OCI-LY3 (cell line): Measurements from ENCODE around the gene ABCF2.

Experiments used
- H2AFZ ChIP-seq: fragments of 200-600, 300-600 bp; shearing (Covaris generic); 2 replicates; pipeline ENCODE4 v1.6.0; 2014; ENCODE audit warnings: antibody characterized with exemption, low read depth, low read length
- H3K27ac ChIP-seq: fragments of 200-600, 300-600 bp; sonication (generic); 2 replicates; pipeline ENCODE4 v1.5.1; 2014; ENCODE audit warnings: mild to moderate bottlenecking, low read length, moderate library complexity, mixed read lengths
- H3K27me3 ChIP-seq: fragments of 200-600, 300-600 bp; sonication (generic); 2 replicates; pipeline ENCODE4 v1.6.1; 2014; ENCODE audit warnings: low read depth, low read length, mixed read lengths
- H3K36me3 ChIP-seq: fragments of 200-600, 300-600 bp; sonication (generic); replicated peaks from 2 replicates; pipeline ENCODE3; 2014; ENCODE audit warnings: low read depth, low read length, mixed read lengths
- H3K4me1 ChIP-seq: fragments of 300-600, 200-600 bp; sonication (generic); 2 replicates; pipeline ENCODE4 v1.6.1; 2014; ENCODE audit warnings: low read length, mixed read lengths
- H3K4me2 ChIP-seq: fragments of 200-600, 300-600 bp; sonication (generic); 2 replicates; pipeline ENCODE4 v1.6.1; 2014; ENCODE audit warnings: low read length, mixed read lengths
- H3K4me3 ChIP-seq: fragments of 300-600, 200-600 bp; sonication (generic); 2 replicates; pipeline ENCODE4 v1.5.1; 2014; ENCODE audit warnings: antibody characterized with exemption, mild to moderate bottlenecking, low read length, moderate library complexity
- H3K79me2 ChIP-seq: fragments of 300-600, 200-600 bp; shearing (Covaris generic); 2 replicates; pipeline ENCODE4 v1.6.1; 2014; ENCODE audit warnings: mild to moderate bottlenecking, low read length, mixed read lengths
- H3K9ac ChIP-seq: fragments of 300-600, 200-600 bp; shearing (Covaris generic); 2 replicates; pipeline ENCODE4 v1.6.0; 2014; ENCODE audit warnings: mild to moderate bottlenecking, low read length, moderate library complexity
- H3K9me3 ChIP-seq: fragments of 200-600, 300-600 bp; shearing (Covaris generic); 2 replicates; pipeline ENCODE4 v1.6.1; 2014; ENCODE audit warnings: low read length, mixed read lengths; ENCODE audit not compliant: insufficient read depth
- H4K20me1 ChIP-seq: fragments of 200-600, 300-600 bp; sonication (generic); 2 replicates; pipeline ENCODE4 v1.6.1; 2016; ENCODE audit warnings: low read length, mixed read lengths; ENCODE audit not compliant: insufficient read depth
- EZH2phosphoT487 ChIP-seq: fragments of 200-600 bp; shearing (Covaris generic); IDR thresholded peaks from 2 replicates; pipeline ENCODE4 v1.6.1; 2018; ENCODE audit warnings: antibody characterized with exemption, mixed run types, low read depth
- TF ChIP-seq, protein P1 (sequence below): fragments of 200-600, 300-600 bp; sonication (generic); IDR thresholded peaks from 2 replicates; pipeline ENCODE4 v1.5.1; 2014; ENCODE audit warnings: antibody characterized with exemption, low read length, low read depth

Gene ABCF2

GRCh38 chr7:151256410-151257045, 29.5 kb upstream of the ABCF2 start:
- Histone ChIP-seq H3K79me2 (no peaks in the 10 kb centered on the region), H3K9ac (no peak overlapping the region), H3K4me3 (no peak overlapping the region), H3K9me3 (no peaks in the 10 kb centered on the region), H3K27ac (no peak overlapping the region), H3K27me3 (peaks cover 60% of the 10 kb centered on the region), H4K20me1 (no peaks in the 10 kb centered on the region), H3K4me2 (no peak overlapping the region), H3K4me1 (no peaks in the 10 kb centered on the region), H3K36me3 (no peaks in the 10 kb centered on the region), H2AFZ (no peak overlapping the region)
- no peak for TF ChIP-seq EZH2phosphoT487
- TF ChIP-seq, protein P1, sequence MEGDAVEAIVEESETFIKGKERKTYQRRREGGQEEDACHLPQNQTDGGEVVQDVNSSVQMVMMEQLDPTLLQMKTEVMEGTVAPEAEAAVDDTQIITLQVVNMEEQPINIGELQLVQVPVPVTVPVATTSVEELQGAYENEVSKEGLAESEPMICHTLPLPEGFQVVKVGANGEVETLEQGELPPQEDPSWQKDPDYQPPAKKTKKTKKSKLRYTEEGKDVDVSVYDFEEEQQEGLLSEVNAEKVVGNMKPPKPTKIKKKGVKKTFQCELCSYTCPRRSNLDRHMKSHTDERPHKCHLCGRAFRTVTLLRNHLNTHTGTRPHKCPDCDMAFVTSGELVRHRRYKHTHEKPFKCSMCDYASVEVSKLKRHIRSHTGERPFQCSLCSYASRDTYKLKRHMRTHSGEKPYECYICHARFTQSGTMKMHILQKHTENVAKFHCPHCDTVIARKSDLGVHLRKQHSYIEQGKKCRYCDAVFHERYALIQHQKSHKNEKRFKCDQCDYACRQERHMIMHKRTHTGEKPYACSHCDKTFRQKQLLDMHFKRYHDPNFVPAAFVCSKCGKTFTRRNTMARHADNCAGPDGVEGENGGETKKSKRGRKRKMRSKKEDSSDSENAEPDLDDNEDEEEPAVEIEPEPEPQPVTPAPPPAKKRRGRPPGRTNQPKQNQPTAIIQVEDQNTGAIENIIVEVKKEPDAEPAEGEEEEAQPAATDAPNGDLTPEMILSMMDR = no peak

GRCh38 chr7:151255390-151255789, 28.4 kb upstream of the ABCF2 start:
- Histone ChIP-seq H3K27me3 (peaks cover 54% of the 10 kb centered on the region), H3K9me3 (no peaks in the 10 kb centered on the region), H3K79me2 (no peaks in the 10 kb centered on the region), H3K36me3 (no peaks in the 10 kb centered on the region), H3K27ac (no peak overlapping the region), H3K4me3 (no peak overlapping the region), H3K4me2 (no peak overlapping the region), H3K4me1 (no peaks in the 10 kb centered on the region), H3K9ac (no peak overlapping the region), H4K20me1 (no peaks in the 10 kb centered on the region), H2AFZ (no peak overlapping the region)
- TF ChIP-seq, protein P1 = no peak
- TF ChIP-seq EZH2phosphoT487 = no peak

- Histone ChIP-seq H3K27ac (no peak overlapping the region), H3K4me3 (no peak overlapping the region), H3K4me2 (no peak overlapping the region), H3K79me2 (no peaks in the 10 kb centered on the region), H2AFZ (no peak overlapping the region), H3K9ac (no peak overlapping the region), H3K9me3 (no peaks in the 10 kb centered on the region), H3K27me3 (peaks cover 52% of the 10 kb centered on the region), H4K20me1 (no peaks in the 10 kb centered on the region), H3K36me3 (no peaks in the 10 kb centered on the region), H3K4me1 (no peaks in the 10 kb centered on the region)
- no peak for TF ChIP-seq EZH2phosphoT487
- TF ChIP-seq, protein P1 = no peak
Observed at GRCh38 chr7:151254851-151255250, 27.8 kb upstream of the ABCF2 start.

DNA sequence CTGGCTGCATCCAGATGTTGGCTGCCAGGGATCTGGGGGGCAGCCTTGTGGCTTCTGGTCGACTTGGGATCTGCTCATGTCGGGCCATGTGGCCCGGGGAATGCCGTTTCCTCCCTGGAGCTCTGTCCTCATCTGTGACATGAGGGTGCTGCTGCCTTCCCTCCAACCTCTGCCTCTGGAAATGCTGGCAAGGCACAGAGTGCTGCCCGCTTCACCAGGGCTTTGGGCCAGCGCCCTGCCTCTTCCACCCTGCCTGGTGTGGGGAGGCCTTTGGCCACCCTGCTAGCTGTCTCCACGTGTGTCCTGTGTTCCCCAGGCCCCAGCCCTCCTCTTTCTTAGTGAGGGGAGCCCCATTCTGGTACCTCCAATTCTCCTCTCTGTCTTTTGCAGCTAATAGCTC, 27.3 kb upstream of the ABCF2 start:
- no peaks in the 10 kb centered on the region for H3K79me2 ChIP-seq
- no peak overlapping the region for H3K4me3 ChIP-seq
- H3K36me3 ChIP-seq = no peaks in the 10 kb centered on the region
- no peak for TF ChIP-seq EZH2phosphoT487
- TF ChIP-seq, protein P1 = no peak
- no peak overlapping the region for H3K27ac ChIP-seq
- no peak overlapping the region for H2AFZ ChIP-seq
- H3K27me3 ChIP-seq = peaks cover 51% of the 10 kb centered on the region
- no peaks in the 10 kb centered on the region for H3K9me3 ChIP-seq
- no peak overlapping the region for H3K9ac ChIP-seq
- no peaks in the 10 kb centered on the region for H4K20me1 ChIP-seq
- no peaks in the 10 kb centered on the region for H3K4me1 ChIP-seq
- H3K4me2 ChIP-seq = no peak overlapping the region
